Naive thymus-derived CD8-positive, alpha-beta T cell (primary cell): ENCODE data around the gene YPEL3. TPM values are rescaled to one million over a fixed set of nuclear protein-coding genes. Genes with fewer than 3 reads are reported as not detected.

Experiments
- ATAC-seq, 2 donors: fragments of 150-1000 bp; cut with Tn5 transposase in 1 of 2; sonication (Bioruptor Pico), chemical (Tn5 transposase) in 1 of 2; 1 replicate in 1 of 2; 2 replicates in 1 of 2; pipeline ENCODE4 v1.10.0; 2021; ENCODE audit warnings: mild to moderate bottlenecking in 2 of 2, moderate library complexity in 2 of 2
- POLR2A ChIA-PET: fragments of 350-600 bp; sonication (Branson Sonifier 250); formaldehyde crosslinking; loops from one replicate; lab custom pipeline; 2021; ENCODE audit warnings: antibody characterized with exemption; lab: Charles Lee
- DNase-seq, 10 donors: peaks; one replicate each; pipeline versions ENCODE4 v3.0.0 to v3.0.0-alpha.2; 2020 to 2022
- H3K27ac Mint-ChIP-seq, 10 donors: one replicate each; pipeline ENCODE4 v1.8.0; 2020 to 2022; ENCODE audit warnings: mild to moderate bottlenecking in 10 of 10, mixed read lengths in 10 of 10, moderate library complexity in 4 of 10, inconsistent platforms in 1 of 10
- H3K27me3 Mint-ChIP-seq, 5 donors: one replicate each; pipeline ENCODE4 v1.8.0; 2021 to 2022; ENCODE audit warnings: mixed read lengths in 5 of 5
- H3K36me3 Mint-ChIP-seq, 3 donors: one replicate each; pipeline ENCODE4 v1.8.0; 2020 to 2022; ENCODE audit warnings: mixed read lengths in 3 of 3, mild to moderate bottlenecking in 2 of 3, inconsistent platforms in 1 of 3
- H3K4me1 Mint-ChIP-seq, 4 donors: one replicate each; pipeline ENCODE4 v1.8.0; 2021 to 2022; ENCODE audit warnings: mixed read lengths in 4 of 4
- H3K4me3 Mint-ChIP-seq, 10 donors: one replicate each; pipeline ENCODE4 v1.8.0; 2020 to 2022; ENCODE audit warnings: mild to moderate bottlenecking in 10 of 10, mixed read lengths in 10 of 10, moderate library complexity in 6 of 10, inconsistent platforms in 1 of 10
- H3K9me3 Mint-ChIP-seq, 9 donors: one replicate each; pipeline ENCODE4 v1.8.0; 2020 to 2022; ENCODE audit warnings: mixed read lengths in 9 of 9, mild to moderate bottlenecking in 3 of 9, inconsistent platforms in 1 of 9, moderate library complexity in 1 of 9
- polyA plus RNA-seq, 3 donors: library from polyadenylated mRNA; unstranded; fragments of 300-500 nt; fragmentation: Illumina TruSeq; gene quantifications; one replicate each; pipeline ENCODE4 v1.2.3, GENCODE V29; 2021
- total RNA-seq, 8 experiments: library from RNA in 2 of 8; stranded (reverse) in 2 of 8; gene quantifications; one replicate each; pipeline ENCODE4 v1.2.3 and lab custom pipeline; 2021 to 2026

The YPEL3 gene
- 100 to 1,000 TPM; 254 to 264 TPM for total RNA-seq
- polyA plus RNA-seq, result 100 to 1,000 TPM; 201 to 301 (median 206) TPM
- 3.5 to 125 (median 55.1) reads per million in 6 experiments for total RNA-seq (lab: John Stamatoyannopoulos, UW)

GRCh38 chr16:30096105-30096861, at the start of gene YPEL3:
Gene YPEL3 (minus strand): TSS chr16:30096213. CDS start chr16:30095482, 731 bp downstream.
- Mint-ChIP-seq H3K4me3 (peak within 1 kb of the TSS; percentile 83 to 95 (median 91)), H3K9me3 (peaks cover 0 to 42% (median 16%) of the 10 kb centered on the region in 9 donors), H3K27ac (peak within 1 kb of the TSS; percentile 85 to 97 (median 94)), H3K27me3 (no peaks in the 10 kb centered on the region), H3K36me3 (peaks cover 14 to 26% (median 22%) of the 10 kb centered on the region in 3 donors), H3K4me1 (peaks cover 17 to 39% (median 36%) of the 10 kb centered on the region in 4 donors)
- POLR2A ChIA-PET, result interaction anchor here (0.6 to 9.0 kb wide), 17 partner anchors 9 to 350 kb away, joined by 3 to 320 read pairs (median 4); partner anchors contain the start of genes ALDOA, C16orf54, CORO1A and GDPD3
- DNase-seq (peak; percentile 82 to 93 (median 88)), ATAC-seq (peak; percentile 58 to 61)

GRCh38 chr16:30145657-30146056, 49.6 kb upstream of the YPEL3 start:
- H3K27me3 Mint-ChIP-seq, result no peaks in the 10 kb centered on the region
- ATAC-seq, result no peak
- no peak overlapping the region for H3K4me3 Mint-ChIP-seq
- H3K36me3 Mint-ChIP-seq, result peaks cover 0 to 6% (median 4%) of the 10 kb centered on the region in 3 donors
- H3K27ac Mint-ChIP-seq, result peak overlapping the region in 2 of 10 donors; percentile 65 to 78
- H3K4me1 Mint-ChIP-seq, result peaks cover 8 to 19% (median 11%) of the 10 kb centered on the region in 4 donors
- POLR2A ChIA-PET, result no interaction called here
- no peak for DNase-seq
- peaks cover 0 to 15% (median 4%) of the 10 kb centered on the region in 9 donors for H3K9me3 Mint-ChIP-seq

- no peaks in the 10 kb centered on the region for H3K27me3 Mint-ChIP-seq
- no peak overlapping the region for H3K27ac Mint-ChIP-seq
- peaks cover 0 to 13% (median 4%) of the 10 kb centered on the region in 9 donors for H3K9me3 Mint-ChIP-seq
- POLR2A ChIA-PET, result no interaction called here
- no peak overlapping the region for H3K4me3 Mint-ChIP-seq
- ATAC-seq, result no peak
- H3K4me1 Mint-ChIP-seq, result peaks cover 9 to 22% (median 15%) of the 10 kb centered on the region in 4 donors
- H3K36me3 Mint-ChIP-seq, result peaks cover 0 to 6% (median 4%) of the 10 kb centered on the region in 3 donors
- DNase-seq, result no peak
Measured at GRCh38 chr16:30144917-30145316, 48.9 kb upstream of the YPEL3 start.

GRCh38 chr16:30144017-30144416, 48.0 kb upstream of the YPEL3 start:
- ATAC-seq (no peak), DNase-seq (no peak)
- Mint-ChIP-seq H3K9me3 (peaks cover 0 to 5% (median 0%) of the 10 kb centered on the region in 9 donors), H3K27me3 (no peaks in the 10 kb centered on the region), H3K36me3 (peaks cover 0 to under 1% (median 0%) of the 10 kb centered on the region in 3 donors), H3K4me1 (peaks cover 12 to 31% (median 21%) of the 10 kb centered on the region in 4 donors), H3K27ac (no peak overlapping the region), H3K4me3 (no peak overlapping the region)
- POLR2A ChIA-PET, result no interaction called here

GRCh38 chr16:30143347-30143702, 47.3 kb upstream of the YPEL3 start:
- Mint-ChIP-seq H3K9me3 (no peaks in the 10 kb centered on the region), H3K4me1 (peaks cover 13 to 33% (median 21%) of the 10 kb centered on the region in 4 donors), H3K27ac (peak overlapping the region in 8 of 10 donors; percentile 19 to 82 (median 64)), H3K4me3 (peak overlapping the region in 5 of 10 donors; percentile 2 to 72 (median 12)), H3K36me3 (no peaks in the 10 kb centered on the region), H3K27me3 (no peaks in the 10 kb centered on the region)
- POLR2A ChIA-PET, result interaction anchor here (0.6 to 2.1 kb wide), 8 partner anchors 9 to 264 kb away, joined by 3 to 50 read pairs (median 4); partner anchors contain the start of genes ALDOA, CORO1A, TBX6 and ZNF771
- no peak for ATAC-seq
- DNase-seq, result no peak

- Mint-ChIP-seq H3K9me3 (no peaks in the 10 kb centered on the region), H3K27ac (peak overlapping the region in 9 of 10 donors; percentile 19 to 82 (median 60)), H3K4me3 (peak overlapping the region in 4 of 10 donors; percentile 2 to 72 (median 28)), H3K27me3 (no peaks in the 10 kb centered on the region), H3K4me1 (peaks cover 13 to 33% (median 21%) of the 10 kb centered on the region in 4 donors), H3K36me3 (no peaks in the 10 kb centered on the region)
- ATAC-seq (peak; percentile 68 to 75), DNase-seq (peak in 5 of 10 donors; percentile 4 to 52 (median 40))
- POLR2A ChIA-PET, result interaction anchor here (0.6 to 2.1 kb wide), 9 partner anchors 8 to 265 kb away, joined by 3 to 50 read pairs (median 5); partner anchors contain the start of genes ALDOA, CORO1A, TBX6 and ZNF771
Measured at GRCh38 chr16:30142672-30143346, 46.8 kb upstream of the YPEL3 start.

- POLR2A ChIA-PET, result interaction anchor here (0.6 to 2.1 kb wide), 4 partner anchors 12 to 734 kb away, joined by 3 to 50 read pairs (median 6); partner anchors contain the start of gene CORO1A
- Mint-ChIP-seq H3K36me3 (no peaks in the 10 kb centered on the region), H3K4me1 (peaks cover 13 to 33% (median 24%) of the 10 kb centered on the region in 4 donors), H3K27me3 (no peaks in the 10 kb centered on the region), H3K27ac (peak overlapping the region in 5 of 10 donors; percentile 43 to 81 (median 57)), H3K4me3 (no peak overlapping the region), H3K9me3 (no peaks in the 10 kb centered on the region)
- ATAC-seq (no peak), DNase-seq (no peak)
Measured at GRCh38 chr16:30141750-30142149, 45.7 kb upstream of the YPEL3 start.

GRCh38 chr16:30139583-30140481, 43.8 kb upstream of the YPEL3 start:
- Mint-ChIP-seq H3K36me3 (no peaks in the 10 kb centered on the region), H3K9me3 (no peaks in the 10 kb centered on the region), H3K27ac (peak overlapping the region; percentile 7 to 93 (median 74)), H3K27me3 (no peaks in the 10 kb centered on the region), H3K4me1 (peaks cover 10 to 29% (median 24%) of the 10 kb centered on the region in 4 donors), H3K4me3 (peak overlapping the region in 9 of 10 donors; percentile 8 to 69 (median 45))
- ATAC-seq (peak; percentile 42 to 67), DNase-seq (no peak)
- POLR2A ChIA-PET, result interaction anchor here (0.6 to 4.5 kb wide), 12 partner anchors 16 to 274 kb away, joined by 3 to 26 read pairs (median 5); partner anchors contain the start of genes ALDOA, CD2BP2, CORO1A and MAPK3

- ATAC-seq, result no peak
- POLR2A ChIA-PET, result interaction anchor here (0.6 to 4.5 kb wide), 5 partner anchors 14 to 271 kb away, joined by 3 to 26 read pairs (median 5); partner anchors contain the start of genes CORO1A and MAPK3
- H3K9me3 Mint-ChIP-seq, result peaks cover 0 to under 1% (median 0%) of the 10 kb centered on the region in 9 donors
- DNase-seq, result no peak
- no peaks in the 10 kb centered on the region for H3K36me3 Mint-ChIP-seq
- peaks cover 6 to 23% (median 17%) of the 10 kb centered on the region in 4 donors for H3K4me1 Mint-ChIP-seq
- H3K27me3 Mint-ChIP-seq, result no peaks in the 10 kb centered on the region
- no peak overlapping the region for H3K27ac Mint-ChIP-seq
- no peak overlapping the region for H3K4me3 Mint-ChIP-seq
Measured at GRCh38 chr16:30137897-30138296, 41.9 kb upstream of the YPEL3 start.

GRCh38 chr16:30136971-30137605, 41.1 kb upstream of the YPEL3 start:
- H3K36me3 Mint-ChIP-seq, result no peaks in the 10 kb centered on the region

GRCh38 chr16:30132591-30132990, 36.6 kb upstream of the YPEL3 start:
- DNase-seq (no peak), ATAC-seq (no peak)
- Mint-ChIP-seq H3K27ac (no peak overlapping the region), H3K9me3 (peaks cover 0 to 8% (median 0%) of the 10 kb centered on the region in 9 donors), H3K27me3 (no peaks in the 10 kb centered on the region), H3K36me3 (no peaks in the 10 kb centered on the region), H3K4me3 (no peak overlapping the region), H3K4me1 (peaks cover 0 to 10% (median 4%) of the 10 kb centered on the region in 4 donors)
- POLR2A ChIA-PET, result no interaction called here

More at GRCh38 chr16:30136971-30137605, 41.1 kb upstream of the YPEL3 start:
- no peak overlapping the region for H3K4me3 Mint-ChIP-seq
- H3K27me3 Mint-ChIP-seq, result no peaks in the 10 kb centered on the region
- no peak for DNase-seq
- POLR2A ChIA-PET, result interaction anchor here (0.5 to 4.5 kb wide), 6 partner anchors 14 to 383 kb away, joined by 3 to 26 read pairs (median 5); partner anchors contain the start of genes CORO1A and MAPK3
- peak overlapping the region in 1 of 10 donors; percentile 0 for H3K27ac Mint-ChIP-seq
- peaks cover 6 to 19% (median 15%) of the 10 kb centered on the region in 4 donors for H3K4me1 Mint-ChIP-seq
- peaks cover 0 to 2% (median 0%) of the 10 kb centered on the region in 9 donors for H3K9me3 Mint-ChIP-seq
- no peak for ATAC-seq
